Ovary (tissue), 3 donors: ENCODE measurements around the gene PLEKHO1.

Source experiments
- EP300 ChIP-seq: sonication (generic); formaldehyde crosslinking; IDR thresholded peaks from one replicate; pipeline ENCODE4 v1.6.1; 2017; ENCODE audit warnings: antibody characterized with exemption
- POLR2A ChIP-seq: fragments of 450-650 bp; IDR thresholded peaks from one replicate; pipeline ENCODE4 v1.6.1; 2017; ENCODE audit warnings: antibody characterized with exemption, mild to moderate bottlenecking, moderate library complexity
- TF ChIP-seq, protein P1 (sequence below), 3 donors: fragments of 450-650 bp in 2 of 3; fragments of 200-600 bp in 1 of 3; IDR thresholded peaks; one replicate each; pipeline versions ENCODE4 v1.5.1 to v1.8.0; 2016 to 2022; ENCODE audit warnings: antibody characterized with exemption in 3 of 3, mild to moderate bottlenecking in 1 of 3
- donor health status: DM: no; HTN: no; CAD: no.

GRCh38 chr1:150183061-150183460 is 33.3 kb downstream of the PLEKHO1 start:
- TF ChIP-seq, protein P1, sequence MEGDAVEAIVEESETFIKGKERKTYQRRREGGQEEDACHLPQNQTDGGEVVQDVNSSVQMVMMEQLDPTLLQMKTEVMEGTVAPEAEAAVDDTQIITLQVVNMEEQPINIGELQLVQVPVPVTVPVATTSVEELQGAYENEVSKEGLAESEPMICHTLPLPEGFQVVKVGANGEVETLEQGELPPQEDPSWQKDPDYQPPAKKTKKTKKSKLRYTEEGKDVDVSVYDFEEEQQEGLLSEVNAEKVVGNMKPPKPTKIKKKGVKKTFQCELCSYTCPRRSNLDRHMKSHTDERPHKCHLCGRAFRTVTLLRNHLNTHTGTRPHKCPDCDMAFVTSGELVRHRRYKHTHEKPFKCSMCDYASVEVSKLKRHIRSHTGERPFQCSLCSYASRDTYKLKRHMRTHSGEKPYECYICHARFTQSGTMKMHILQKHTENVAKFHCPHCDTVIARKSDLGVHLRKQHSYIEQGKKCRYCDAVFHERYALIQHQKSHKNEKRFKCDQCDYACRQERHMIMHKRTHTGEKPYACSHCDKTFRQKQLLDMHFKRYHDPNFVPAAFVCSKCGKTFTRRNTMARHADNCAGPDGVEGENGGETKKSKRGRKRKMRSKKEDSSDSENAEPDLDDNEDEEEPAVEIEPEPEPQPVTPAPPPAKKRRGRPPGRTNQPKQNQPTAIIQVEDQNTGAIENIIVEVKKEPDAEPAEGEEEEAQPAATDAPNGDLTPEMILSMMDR (IDR thresholded peaks at IDR 0.05), result no peak
- TF ChIP-seq POLR2A (no peak), EP300 (no peak)
